ENCODE data around the gene MINK1.
A peak's percentile ranks its signal among the peaks of the same experiment; 100 is the strongest.

MINK1 gene

DNA sequence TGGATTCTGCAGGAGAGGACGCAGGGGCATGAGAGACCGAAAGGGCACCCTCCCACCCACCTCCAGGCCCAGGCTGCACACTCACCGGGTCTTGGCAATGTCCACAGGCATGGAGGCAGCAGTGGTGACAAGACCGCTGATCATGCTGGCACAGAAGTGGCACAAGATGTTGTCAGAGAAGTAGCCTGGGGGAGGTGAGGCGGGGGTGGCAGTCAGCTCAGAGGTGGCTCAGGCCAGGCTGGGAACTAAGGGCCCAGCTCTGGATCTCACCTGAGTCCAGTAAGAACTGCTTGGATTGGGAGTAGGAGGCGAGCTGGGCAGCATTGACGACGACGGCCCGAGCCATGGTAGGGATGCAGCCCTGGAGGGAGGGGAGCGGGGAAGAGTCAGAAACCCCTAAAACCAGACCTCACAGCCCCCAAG is 104.9 kb downstream of the MINK1 start:
- DNase-seq, result no peak

DNA sequence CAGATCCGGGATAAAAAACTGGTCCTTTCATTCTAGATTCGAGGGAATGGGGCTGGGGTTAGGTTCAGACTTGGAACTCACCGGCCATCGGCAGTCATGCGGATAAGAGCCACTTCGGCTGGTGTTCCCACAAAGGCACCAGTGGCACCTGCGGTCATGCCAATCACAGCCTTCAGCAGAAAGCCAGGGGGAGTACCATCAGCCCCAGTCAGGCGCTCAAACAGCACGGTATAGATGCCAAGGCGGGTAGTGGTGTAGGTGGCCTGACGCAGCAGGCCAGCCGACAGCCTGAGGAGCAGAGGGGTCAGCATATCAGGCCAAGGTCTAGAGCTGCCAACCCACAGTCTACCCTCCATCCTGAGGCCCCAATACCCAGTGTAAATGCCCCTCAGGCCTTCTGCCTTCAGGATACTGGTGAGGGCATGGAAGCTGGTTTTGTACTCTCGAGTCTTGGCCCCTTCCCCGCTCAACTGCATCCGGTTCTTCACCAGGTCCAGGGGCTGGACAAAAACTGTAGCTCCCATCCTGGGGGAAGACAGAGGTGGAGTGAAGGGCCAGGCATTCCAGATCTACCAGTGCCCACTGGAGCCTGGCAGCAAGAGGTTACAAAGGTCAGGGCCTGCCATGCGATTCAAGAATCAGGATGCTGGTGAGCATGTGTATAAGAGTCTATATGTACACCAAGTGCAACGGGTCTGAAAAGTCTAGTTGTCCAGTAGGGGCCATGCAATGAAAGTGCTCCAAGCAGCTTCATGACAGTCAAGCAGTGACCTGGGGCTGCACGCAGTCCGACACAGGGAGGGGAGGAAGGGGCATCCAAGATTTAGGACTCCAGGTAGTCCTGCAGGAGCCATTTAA is 105.8 kb downstream of the MINK1 start:
- no peak for DNase-seq

DNA sequence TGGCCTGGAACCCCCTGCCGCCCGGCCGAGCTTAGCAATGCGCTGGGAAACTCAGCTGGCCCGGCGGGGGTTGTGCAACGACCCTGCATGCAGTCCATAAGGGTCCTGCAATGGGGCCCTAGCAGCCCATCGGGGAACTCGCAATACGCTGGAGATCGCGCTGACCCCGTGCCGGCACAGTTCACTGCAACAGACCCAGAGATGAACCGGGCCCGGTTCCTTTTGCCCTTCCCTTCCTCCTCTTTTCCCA is 106.3 kb downstream of the MINK1 start:
- peak; percentile 35 for DNase-seq

DNA sequence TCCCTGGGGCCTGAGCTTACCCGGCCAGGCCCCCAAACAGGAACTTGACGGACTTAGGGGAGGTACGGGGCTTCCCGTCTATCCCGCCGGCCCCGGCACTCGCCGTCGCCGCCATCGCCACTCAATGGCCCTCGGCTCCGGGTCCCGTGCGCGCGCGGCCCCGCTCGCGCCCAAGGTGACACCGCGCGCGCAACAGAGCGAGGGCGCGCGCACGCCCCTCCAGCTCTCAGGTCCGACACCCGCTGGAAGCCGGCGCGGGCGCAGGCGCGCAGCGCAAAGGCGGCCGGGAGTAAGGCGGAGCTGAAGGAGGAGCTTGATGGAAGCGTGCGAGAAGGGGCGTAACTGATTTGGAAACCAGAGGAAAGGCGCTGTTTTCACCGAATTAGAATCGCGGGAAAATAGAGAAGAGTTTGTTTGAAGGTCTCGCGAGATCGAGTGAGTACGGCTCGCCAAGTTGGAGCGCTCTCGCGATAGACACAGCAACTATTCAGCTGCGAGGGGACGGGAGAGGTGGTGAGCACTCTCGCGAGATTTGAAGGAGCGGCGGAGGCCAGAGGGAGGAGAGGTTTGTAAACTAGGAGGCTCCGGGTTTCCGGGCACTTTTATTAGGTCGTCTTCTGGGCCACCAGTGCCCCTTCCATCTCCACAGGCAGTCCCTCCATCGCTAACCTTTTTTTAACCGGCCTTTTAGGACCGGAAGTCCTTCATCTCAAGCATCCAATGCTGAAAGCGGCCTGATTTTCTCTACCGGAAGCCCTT is 106.8 kb downstream of the MINK1 start, which contains the start of the genes RNF167 and SLC25A11:
Gene RNF167, plus strand, starts transcription at position 473 of the 759 bp plus-strand sequence. CDS start 642 bp downstream, outside the sequence.
Gene SLC25A11, minus strand, starts transcription at position 251 of the 759 bp plus-strand sequence. Its CDS starts 136 bp downstream, at position 115.
- peak; percentile 92 for DNase-seq

DNA sequence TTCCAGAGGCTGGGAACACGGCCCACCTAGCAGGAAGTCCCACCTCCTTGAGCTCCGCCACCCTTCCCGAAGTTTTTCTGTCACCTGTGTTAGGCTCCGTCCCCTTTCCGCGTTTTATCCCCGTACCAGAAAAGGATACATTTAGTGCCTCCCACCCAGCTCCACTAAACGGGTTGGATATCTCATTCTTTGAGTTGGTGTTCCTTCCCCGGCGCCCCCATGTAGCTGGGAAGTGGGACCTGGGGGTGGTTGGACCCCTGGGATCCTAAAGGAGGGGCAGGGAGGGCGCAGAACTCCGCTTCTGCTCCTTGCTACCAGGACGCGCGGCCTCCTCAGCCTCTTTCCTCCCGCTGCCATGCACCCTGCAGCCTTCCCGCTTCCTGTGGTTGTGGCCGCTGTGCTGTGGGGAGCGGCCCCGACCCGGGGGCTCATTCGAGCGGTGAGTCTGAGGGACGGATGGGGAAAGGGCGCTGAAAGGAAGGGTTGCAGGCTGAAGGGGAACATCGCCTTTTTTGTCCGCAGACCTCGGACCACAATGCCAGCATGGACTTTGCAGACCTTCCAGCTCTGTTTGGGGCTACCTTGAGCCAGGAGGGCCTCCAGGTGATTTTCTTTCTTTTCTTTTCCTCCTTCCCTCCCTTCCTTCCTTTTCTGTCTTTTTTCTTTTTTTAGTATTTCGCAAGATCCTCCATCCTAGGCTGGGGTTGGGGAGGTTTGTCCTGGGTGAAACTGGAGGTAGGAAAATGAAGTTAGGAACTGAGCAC is 107.6 kb downstream of the MINK1 start:
- peak; percentile 41 for DNase-seq

DNA sequence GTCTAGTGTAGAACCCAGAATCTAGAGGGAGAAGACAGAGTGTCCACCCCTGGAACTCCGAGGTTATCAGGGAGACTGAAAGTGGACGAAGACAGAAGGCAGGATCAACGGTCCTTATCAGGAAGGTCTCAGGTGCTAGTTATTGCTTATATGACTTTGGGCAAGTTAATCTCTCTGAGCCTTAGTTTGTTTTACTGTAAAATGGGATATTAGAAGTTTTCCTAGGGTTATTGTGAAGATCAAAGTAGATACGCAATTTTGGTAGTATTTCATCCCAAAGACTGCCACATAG is 108.1 kb downstream of the MINK1 start:
- no peak for DNase-seq

DNA sequence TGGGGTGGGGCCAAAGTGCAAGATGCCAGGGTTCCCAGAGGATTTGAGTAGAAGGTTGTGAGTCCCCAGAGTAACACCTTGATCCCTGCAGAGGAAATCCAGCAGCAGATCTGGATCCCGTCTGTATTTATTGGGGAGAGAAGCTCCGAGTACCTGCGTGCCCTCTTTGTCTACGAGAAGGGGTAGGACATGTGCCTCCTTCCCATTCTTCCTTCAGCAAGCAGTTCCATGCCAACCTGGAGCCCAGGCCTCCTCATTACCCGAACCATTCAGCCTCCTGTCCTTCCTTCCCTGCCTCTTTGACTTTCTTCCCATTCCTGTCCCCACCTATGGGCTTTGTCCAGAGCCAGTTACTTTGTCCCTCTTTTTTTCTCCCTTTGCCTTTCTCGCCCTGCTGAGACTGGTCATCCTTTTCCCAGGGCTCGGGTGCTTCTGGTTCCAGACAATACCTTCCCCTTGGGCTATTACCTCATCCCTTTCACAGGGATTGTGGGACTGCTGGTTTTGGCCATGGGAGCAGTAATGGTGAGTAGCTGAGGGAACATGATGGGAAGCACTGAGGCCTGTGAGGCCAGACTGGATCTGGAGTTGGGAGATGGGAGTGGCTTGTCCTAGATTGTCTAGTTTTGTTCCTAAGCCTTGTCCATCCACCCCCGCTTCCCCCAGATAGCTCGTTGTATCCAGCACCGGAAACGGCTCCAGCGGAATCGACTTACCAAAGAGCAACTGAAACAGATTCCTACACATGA is 109.8 kb downstream of the MINK1 start:
- no peak for DNase-seq

DNA sequence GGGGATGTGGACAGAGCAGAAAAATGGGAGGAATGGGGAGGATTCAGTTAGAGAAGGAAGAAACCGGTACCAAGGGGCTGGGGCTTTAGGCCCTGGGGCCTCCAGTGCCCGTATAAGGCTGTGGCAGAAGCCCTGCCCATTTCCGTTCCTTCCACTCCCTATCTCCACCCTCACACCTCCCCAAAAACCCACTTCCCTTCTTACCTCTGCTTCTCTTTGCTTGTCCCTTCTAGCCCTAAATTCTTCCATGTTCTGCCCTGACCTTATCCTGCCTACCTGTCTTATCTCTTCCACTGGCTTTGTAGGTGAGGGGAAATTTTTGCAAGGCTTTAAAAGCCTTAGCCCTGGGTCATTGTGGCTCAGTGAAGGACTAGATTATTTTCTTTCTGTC is 111.0 kb downstream of the MINK1 start:
- DNase-seq, result no peak

DNA sequence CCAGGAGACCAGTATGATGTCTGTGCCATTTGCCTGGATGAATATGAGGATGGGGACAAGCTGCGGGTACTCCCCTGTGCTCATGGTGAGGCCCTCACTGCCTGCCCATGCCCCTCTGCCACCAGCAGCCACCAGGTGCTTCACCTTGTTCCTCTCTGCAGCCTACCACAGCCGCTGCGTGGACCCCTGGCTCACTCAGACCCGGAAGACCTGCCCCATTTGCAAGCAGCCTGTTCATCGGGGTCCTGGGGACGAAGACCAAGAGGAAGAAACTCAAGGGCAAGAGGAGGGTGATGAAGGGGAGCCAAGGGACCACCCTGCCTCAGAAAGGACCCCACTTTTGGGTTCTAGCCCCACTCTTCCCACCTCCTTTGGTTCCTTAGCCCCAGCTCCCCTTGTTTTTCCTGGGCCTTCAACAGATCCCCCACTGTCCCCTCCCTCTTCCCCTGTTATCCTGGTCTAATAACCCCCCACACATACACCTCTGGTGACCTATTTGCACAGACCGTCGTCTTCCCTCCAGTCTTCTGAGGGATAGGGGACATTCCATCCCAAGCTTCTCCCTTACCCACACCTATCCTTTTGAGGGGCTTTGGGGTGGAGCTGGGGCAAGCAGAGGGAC is 111.5 kb downstream of the MINK1 start:
- peak; percentile 42 for DNase-seq

DNA sequence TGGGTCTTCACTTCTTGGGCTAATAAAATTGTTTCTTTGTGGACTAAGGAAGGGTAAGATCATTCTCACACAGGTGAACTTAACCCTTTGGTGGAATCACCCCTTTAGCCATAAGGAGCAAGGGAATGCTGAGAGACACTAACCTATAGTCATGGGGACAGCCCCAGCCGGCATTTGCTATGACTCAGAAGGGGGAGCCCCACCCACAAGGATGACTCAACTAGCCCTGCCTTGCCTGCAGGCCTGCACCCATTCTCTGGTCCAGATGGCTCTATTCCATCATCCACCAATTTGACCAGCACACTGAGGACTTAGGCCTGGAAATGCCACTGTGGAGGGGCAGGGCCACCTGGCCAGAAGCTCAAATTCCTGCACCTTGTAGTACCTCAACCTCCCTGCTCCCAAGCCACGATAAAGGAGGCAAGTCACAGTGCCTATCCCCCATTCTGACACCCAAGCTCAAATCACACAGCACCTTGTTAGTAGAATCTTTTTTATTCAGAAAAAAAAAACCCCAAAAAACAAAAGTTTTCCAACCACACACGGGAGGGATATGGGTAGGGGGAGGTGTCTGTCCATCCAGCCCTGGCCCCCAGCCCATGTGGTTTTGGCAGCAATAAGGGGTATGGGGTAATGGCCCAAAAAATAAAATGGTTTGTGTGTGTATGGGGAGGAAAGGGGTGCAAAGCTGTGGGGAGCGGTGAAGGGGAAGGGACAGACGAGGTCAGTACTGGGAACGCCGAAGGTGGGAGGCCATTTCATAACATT is 112.2 kb downstream of the MINK1 start:
- peak; percentile 87 for DNase-seq

DNA sequence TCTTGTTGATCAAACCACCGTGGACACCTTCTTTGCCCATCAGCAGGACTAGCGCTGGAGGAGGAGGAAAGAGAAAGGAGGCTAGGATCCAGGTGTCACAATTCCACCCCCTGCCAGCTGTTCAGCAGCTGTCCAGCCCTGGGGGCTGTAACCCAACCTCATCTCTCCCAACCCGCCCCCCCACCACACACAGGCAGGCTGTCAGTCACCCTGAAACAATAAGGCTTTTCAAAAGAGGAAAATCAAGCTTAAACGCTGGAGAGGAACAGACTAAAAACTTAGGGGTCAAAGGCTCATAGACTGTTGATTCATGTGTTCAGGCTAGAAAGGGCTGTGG is 112.8 kb downstream of the MINK1 start:
- no peak for DNase-seq

DNA sequence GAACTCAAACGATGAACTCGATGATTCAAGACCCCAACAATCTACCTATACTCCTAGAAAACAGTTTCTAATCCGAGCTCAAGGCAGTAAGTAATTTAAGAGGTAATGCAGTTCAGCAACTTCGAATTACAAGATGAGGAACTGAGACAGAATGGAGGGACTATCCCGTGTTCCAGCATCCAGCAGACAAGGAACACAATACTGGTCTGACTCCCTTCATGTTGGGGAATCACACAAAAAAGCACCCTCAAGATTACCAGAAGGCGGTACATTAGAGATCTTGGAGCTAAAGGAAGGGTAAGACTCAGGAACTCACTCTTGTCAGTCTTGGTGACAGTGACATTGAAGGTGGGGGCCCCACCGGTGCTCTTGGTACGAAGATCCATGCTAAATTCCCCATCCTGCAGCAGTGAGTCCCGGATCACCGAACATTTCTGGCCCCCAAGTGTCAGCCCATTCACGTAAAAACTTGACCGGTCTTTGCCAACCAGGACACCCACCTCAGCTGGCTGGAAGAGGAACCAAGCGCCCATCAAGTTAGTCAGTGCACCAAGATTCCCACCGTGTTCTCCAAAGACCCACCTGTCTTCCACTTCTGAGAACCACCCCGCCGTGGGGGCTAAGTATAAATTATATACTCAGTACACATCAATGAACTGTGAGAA is 113.3 kb downstream of the MINK1 start:
- no peak for DNase-seq

DNA sequence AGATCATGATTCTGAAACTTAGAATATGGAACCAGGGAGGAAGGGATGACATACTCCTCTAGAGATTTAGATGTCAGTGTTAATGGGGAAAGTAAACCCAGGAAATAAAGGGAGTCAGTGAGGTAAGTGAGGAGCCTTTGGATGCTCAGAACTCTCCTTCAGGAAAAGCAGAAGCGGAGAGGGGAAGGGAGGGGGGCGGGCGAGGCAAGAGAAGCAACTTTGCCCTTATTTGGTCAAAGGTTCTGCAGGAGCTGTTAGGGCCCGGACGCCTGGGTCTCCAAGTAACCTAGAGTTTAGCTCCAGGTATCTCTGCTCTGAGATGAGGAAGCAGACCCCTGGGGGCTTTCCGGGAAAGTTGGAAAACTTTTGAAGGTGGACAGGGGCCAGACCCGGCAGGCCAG is 113.9 kb downstream of the MINK1 start:
- DNase-seq, result no peak

Data from activated CD8-positive, alpha-beta memory T cell treated with anti-CD3 and anti-CD28 coated beads, Interleukin-2, amount 50 U/mL, for 4 hours (primary cell).